H9 (cell line): ENCODE measurements around the gene PDE6D. TPM values are rescaled to one million over a fixed set of nuclear protein-coding genes. Genes with fewer than 3 reads are reported as not detected.

Experiments used
- DNase-seq: peaks from one replicate; pipeline ENCODE4 v3.0.0-alpha.2; 2017
- H2AFZ ChIP-seq: one replicate; pipeline ENCODE4 v1.6.1; 2013; ENCODE audit warnings: mild to moderate bottlenecking, low read length, control low read depth, moderate library complexity
- H2AK5ac ChIP-seq: 2 replicates; pipeline ENCODE4 v1.6.1; 2013; ENCODE audit warnings: low read length, control low read depth, mixed read lengths; ENCODE audit not compliant: insufficient read length
- H2BK120ac ChIP-seq: one replicate; pipeline ENCODE4 v1.6.1; 2013; ENCODE audit warnings: low read depth, mild to moderate bottlenecking, low read length, control low read depth, inconsistent platforms; ENCODE audit not compliant: poor library complexity, severe bottlenecking
- H2BK12ac ChIP-seq: 2 replicates; pipeline ENCODE4 v1.6.1; 2013; ENCODE audit warnings: low read length, control low read depth, mixed read lengths, low read depth; ENCODE audit not compliant: insufficient read length
- H2BK15ac ChIP-seq: 2 replicates; pipeline ENCODE4 v1.6.1; 2013; ENCODE audit warnings: low read depth, low read length, control low read depth
- H2BK20ac ChIP-seq: one replicate; pipeline ENCODE4 v1.6.1; 2013; ENCODE audit warnings: low read depth, mild to moderate bottlenecking, low read length, control low read depth, inconsistent platforms; ENCODE audit not compliant: poor library complexity, severe bottlenecking
- H2BK5ac ChIP-seq: 2 replicates; pipeline ENCODE4 v1.6.1; 2013; ENCODE audit warnings: low read length, control low read depth, mixed read lengths; ENCODE audit not compliant: insufficient read length
- H3K14ac ChIP-seq: 2 replicates; pipeline ENCODE4 v1.6.1; 2013; ENCODE audit warnings: low read length, control low read depth; ENCODE audit not compliant: insufficient read depth
- H3K18ac ChIP-seq: 2 replicates; pipeline ENCODE4 v1.6.1; 2013; ENCODE audit warnings: low read depth, mild to moderate bottlenecking, mixed read lengths, low read length, control low read depth; ENCODE audit not compliant: insufficient read length
- H3K23ac ChIP-seq: 2 replicates; pipeline ENCODE4 v1.6.1; 2013; ENCODE audit warnings: low read length, control low read depth, mixed read lengths, low read depth; ENCODE audit not compliant: insufficient read length
- H3K23me2 ChIP-seq: 2 replicates; pipeline ENCODE4 v1.6.1; 2013; ENCODE audit warnings: low read depth, mild to moderate bottlenecking, mixed read lengths, low read length, control low read depth; ENCODE audit not compliant: insufficient read length, poor library complexity, severe bottlenecking
- H3K27ac ChIP-seq: 2 replicates; pipeline ENCODE4 v1.5.1; 2013; ENCODE audit warnings: low read length, control low read depth, mixed read lengths, low read depth; ENCODE audit not compliant: insufficient read length
- H3K27me3 ChIP-seq: 2 replicates; pipeline ENCODE4 v1.6.1; 2013; ENCODE audit warnings: low read length, control low read depth, inconsistent platforms; ENCODE audit not compliant: insufficient read depth
- H3K4ac ChIP-seq: 2 replicates; pipeline ENCODE4 v1.6.1; 2013; ENCODE audit warnings: low read depth, mild to moderate bottlenecking, control low read depth, inconsistent platforms, low read length, moderate library complexity
- H3K4me1 ChIP-seq: 2 replicates; pipeline ENCODE4 v1.6.1; 2013; ENCODE audit warnings: low read length, control low read depth, inconsistent platforms; ENCODE audit not compliant: insufficient read depth
- H3K4me2 ChIP-seq: 2 replicates; pipeline ENCODE4 v1.6.1; 2013; ENCODE audit warnings: low read length, control low read depth, mixed read lengths; ENCODE audit not compliant: insufficient read length, insufficient read depth
- H3K56ac ChIP-seq: 2 replicates; pipeline ENCODE4 v1.6.1; 2013; ENCODE audit warnings: low read depth, mild to moderate bottlenecking, mixed read lengths, low read length, control low read depth; ENCODE audit not compliant: insufficient read length
- H3K79me1 ChIP-seq: 2 replicates; pipeline ENCODE4 v1.6.1; 2013; ENCODE audit warnings: low read depth, mild to moderate bottlenecking, moderate library complexity, low read length, control low read depth, inconsistent platforms; ENCODE audit not compliant: insufficient read depth, poor library complexity, severe bottlenecking
- H3K79me2 ChIP-seq: 2 replicates; pipeline ENCODE4 v1.6.1; 2013; ENCODE audit warnings: low read length, control low read depth, inconsistent platforms; ENCODE audit not compliant: insufficient read depth
- H3K9ac ChIP-seq: 2 replicates; pipeline ENCODE4 v1.6.1; 2013; ENCODE audit warnings: low read length, control low read depth, mixed read lengths; ENCODE audit not compliant: insufficient read length; ENCODE audit errors: extremely low read depth
- H3K9me3 ChIP-seq: one replicate; pipeline ENCODE4 v1.6.1; 2013; ENCODE audit warnings: low read depth, low read length, inconsistent platforms; ENCODE audit not compliant: control insufficient read depth
- H3T11ph ChIP-seq: one replicate; pipeline ENCODE4 v1.6.1; 2013; ENCODE audit warnings: mild to moderate bottlenecking, low read length, control low read depth, inconsistent platforms
- H4K20me1 ChIP-seq: one replicate; pipeline ENCODE4 v1.6.1; 2013; ENCODE audit not compliant: control insufficient read depth, insufficient read length, insufficient read depth
- H4K5ac ChIP-seq: 2 replicates; pipeline ENCODE4 v1.6.1; 2013; ENCODE audit warnings: low read depth, mild to moderate bottlenecking, mixed read lengths, low read length, control low read depth; ENCODE audit not compliant: insufficient read length
- H4K8ac ChIP-seq: replicated peaks from 2 replicates; pipeline ENCODE4 v1.6.1; 2013; ENCODE audit warnings: low read length, control low read depth, mixed read lengths, low read depth; ENCODE audit not compliant: insufficient read length
- H4K91ac ChIP-seq: 2 replicates; pipeline ENCODE4 v1.6.1; 2013; ENCODE audit warnings: low read depth, mild to moderate bottlenecking, moderate library complexity, mixed read lengths, low read length, control low read depth; ENCODE audit not compliant: insufficient read length
- H3K27ac Mint-ChIP-seq, 3 experiments: 2 replicates in 2 of 3; 3 replicates in 1 of 3; pipeline ENCODE4 v1.8.0; 2020 to 2021; ENCODE audit warnings: mixed read lengths in 3 of 3, mild to moderate bottlenecking in 1 of 3, moderate library complexity in 1 of 3
- H3K27me3 Mint-ChIP-seq: 2 replicates; pipeline ENCODE4 v1.8.0; 2021; ENCODE audit warnings: low read depth, mild to moderate bottlenecking, moderate library complexity, mixed read lengths
- H3K36me3 Mint-ChIP-seq, 3 experiments: 2 replicates in 2 of 3; 3 replicates in 1 of 3; pipeline ENCODE4 v1.8.0; 2020 to 2021; ENCODE audit warnings: low read depth in 3 of 3, mixed read lengths in 3 of 3; ENCODE audit not compliant: insufficient read depth in 1 of 3
- H3K4me1 Mint-ChIP-seq, 2 experiments: 2 replicates each; pipeline ENCODE4 v1.8.0; 2020; ENCODE audit warnings: mixed read lengths in 2 of 2
- H3K4me3 Mint-ChIP-seq, 2 experiments: 2 replicates in 1 of 2; 3 replicates in 1 of 2; pipeline ENCODE4 v1.8.0; 2020 to 2021; ENCODE audit warnings: mild to moderate bottlenecking in 2 of 2, mixed read lengths in 2 of 2, moderate library complexity in 1 of 2
- H3K9me3 Mint-ChIP-seq, 2 experiments: 2 replicates in 1 of 2; 3 replicates in 1 of 2; pipeline ENCODE4 v1.8.0; 2020; ENCODE audit warnings: mild to moderate bottlenecking in 2 of 2, mixed read lengths in 2 of 2, moderate library complexity in 1 of 2
- CTCF ChIP-seq: fragments of 200-600 bp; sonication (generic); conservative IDR thresholded peaks from 3 replicates; pipeline ENCODE4 v1.8.0; 2021; ENCODE audit warnings: antibody characterized with exemption, mild to moderate bottlenecking
- WGBS: extraction: QIAGEN DNeasy Blood & Tissue Kit; methylation state at CpG from one replicate; pipeline ENCODE4 v1.1.7; 2013; ENCODE audit warnings: missing lambda C conversion rate, low lambda C conversion rate, mixed read lengths; ENCODE audit not compliant: insufficient read length; ENCODE audit errors: extremely low coverage; 5-methylcytosine and 5-hydroxymethylcytosine counted together
- total RNA-seq: library from RNA; stranded (reverse); gene quantifications from 2 replicates; pipeline ENCODE4 v1.2.1, GENCODE V29; 2021

Gene PDE6D
- total RNA-seq, 1 experiment from 2014 or later = 33.7 TPM

DNA sequence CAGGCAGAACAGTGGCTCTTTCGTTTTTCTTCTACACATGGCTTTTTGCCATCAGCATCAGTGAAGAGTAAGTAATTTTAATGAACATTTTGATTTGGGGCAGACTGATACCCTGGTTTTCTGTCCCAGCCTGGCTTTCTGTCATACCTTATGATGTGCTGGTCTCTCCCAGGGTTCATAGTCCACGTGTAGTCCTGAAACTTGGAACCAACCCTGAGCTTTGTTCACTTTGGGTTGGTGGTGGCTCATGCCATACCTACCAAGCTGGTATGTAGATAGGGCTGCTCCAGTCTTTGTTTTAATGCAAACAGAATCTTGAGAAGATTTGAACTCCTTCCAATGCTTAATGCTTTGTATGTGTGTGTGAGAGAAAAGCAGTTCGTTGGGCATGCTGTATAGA lies 10.0 kb upstream of the PDE6D start:
- no peaks in the 10 kb centered on the region for H3K9me3 ChIP-seq
- H3K27ac Mint-ChIP-seq = no peak overlapping the region
- no CpG with 5 or more reads among the region's 3 CpGs for WGBS

More for the DNA sequence above, 10.0 kb upstream of the PDE6D start:
- H2BK15ac ChIP-seq = no peak overlapping the region
- Mint-ChIP-seq H3K9me3 (no peaks in the 10 kb centered on the region), H3K27me3 (no peaks in the 10 kb centered on the region), H3K4me1 (peaks cover 8 to 9% of the 10 kb centered on the region in 2 experiments), H3K4me3 (no peak overlapping the region), H3K36me3 (peaks cover 4 to 60% (median 51%) of the 10 kb centered on the region in 3 experiments; a peak in 6 of 7 replicates)
- no peak overlapping the region for H4K5ac ChIP-seq
- no peak for DNase-seq
- H3K79me1 ChIP-seq = peaks cover 3% of the 10 kb centered on the region
- no peaks in the 10 kb centered on the region for H3K27me3 ChIP-seq
- no peak overlapping the region for H3K23ac ChIP-seq
- no peaks in the 10 kb centered on the region for H4K20me1 ChIP-seq
- H3K4ac ChIP-seq = no peak overlapping the region
- no peak overlapping the region for H3K56ac ChIP-seq
- H3K9ac ChIP-seq = no peak overlapping the region
- peaks cover 11% of the 10 kb centered on the region; the same call in 1 of the 2 replicates for H3K79me2 ChIP-seq
- H2AK5ac ChIP-seq = no peak overlapping the region
- no peak overlapping the region for H3T11ph ChIP-seq
- H2BK120ac ChIP-seq = no peak overlapping the region
- H3K27ac ChIP-seq = no peak overlapping the region
- no peak overlapping the region for H4K8ac ChIP-seq
- H3K4me1 ChIP-seq = no peaks in the 10 kb centered on the region
- no peak overlapping the region for H3K4me2 ChIP-seq
- H3K14ac ChIP-seq = no peak overlapping the region
- peaks cover 8% of the 10 kb centered on the region for H3K23me2 ChIP-seq
- no peak overlapping the region for H2BK5ac ChIP-seq
- H2BK12ac ChIP-seq = no peak overlapping the region
- no peak overlapping the region for H2BK20ac ChIP-seq
- H3K18ac ChIP-seq = no peak overlapping the region
- no peak overlapping the region for H4K91ac ChIP-seq
- no peak for TF ChIP-seq CTCF
- no peak overlapping the region for H2AFZ ChIP-seq
